GM19455 (cell line): ENCODE data around the gene SPAG7.

Experiments used
- ATAC-seq: cut with Tn5 transposase; IDR thresholded peaks from one replicate; pipeline ENCODE4 v1.9.1; 2021; ENCODE audit not compliant: unreplicated experiment

Gene SPAG7, protein sequence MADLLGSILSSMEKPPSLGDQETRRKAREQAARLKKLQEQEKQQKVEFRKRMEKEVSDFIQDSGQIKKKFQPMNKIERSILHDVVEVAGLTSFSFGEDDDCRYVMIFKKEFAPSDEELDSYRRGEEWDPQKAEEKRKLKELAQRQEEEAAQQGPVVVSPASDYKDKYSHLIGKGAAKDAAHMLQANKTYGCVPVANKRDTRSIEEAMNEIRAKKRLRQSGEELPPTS

DNA sequence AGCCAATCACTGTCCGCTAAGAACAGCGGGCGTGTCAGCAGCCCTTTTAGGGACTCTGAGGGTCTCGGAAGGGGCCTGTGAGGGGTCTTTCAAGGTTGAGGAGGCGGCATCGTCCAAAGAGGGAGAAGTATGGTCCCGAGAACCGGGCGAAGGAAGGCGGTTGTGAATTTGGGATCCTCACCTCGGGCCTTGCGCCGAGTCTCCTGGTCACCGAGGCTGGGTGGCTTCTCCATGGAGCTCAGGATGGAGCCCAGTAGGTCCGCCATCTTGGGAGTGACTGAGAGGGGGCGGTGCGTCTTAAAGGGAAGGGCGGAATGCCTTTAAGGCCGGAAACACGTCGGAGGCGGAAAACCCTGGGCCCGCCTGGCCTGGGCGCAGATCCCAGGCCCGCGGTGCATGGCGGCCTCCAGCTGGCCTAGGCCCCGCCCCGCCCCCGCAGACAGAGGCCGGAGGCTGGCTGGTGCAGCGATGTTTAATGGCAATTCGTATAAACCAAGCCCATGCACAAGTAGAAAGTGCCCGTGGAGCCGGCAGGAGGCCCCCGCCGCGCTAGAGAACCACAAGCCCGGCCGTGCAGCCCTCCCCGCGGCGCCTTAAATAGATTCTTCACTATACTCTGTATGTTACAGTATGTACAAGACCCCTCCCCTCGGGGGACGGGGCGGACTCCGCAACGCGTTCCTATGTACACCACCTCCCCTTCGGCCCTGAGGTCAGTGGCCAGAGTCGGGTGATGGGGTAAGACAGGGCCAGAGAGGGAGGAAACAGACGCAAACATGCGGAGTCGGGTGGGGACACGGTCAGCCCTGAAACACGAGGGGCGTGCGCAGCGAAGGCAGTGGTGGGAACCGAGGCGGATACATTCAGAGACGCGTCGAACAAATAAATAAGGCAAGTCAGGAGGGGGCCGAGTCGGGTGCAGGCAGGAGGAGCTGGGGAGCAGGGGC lies at the start of gene SPAG7:
Gene SPAG7 (minus strand): TSS at position 279 of the 947 bp plus-strand sequence. CDS start 13 bp downstream, at position 266.
- ATAC-seq: peak; percentile 52

DNA sequence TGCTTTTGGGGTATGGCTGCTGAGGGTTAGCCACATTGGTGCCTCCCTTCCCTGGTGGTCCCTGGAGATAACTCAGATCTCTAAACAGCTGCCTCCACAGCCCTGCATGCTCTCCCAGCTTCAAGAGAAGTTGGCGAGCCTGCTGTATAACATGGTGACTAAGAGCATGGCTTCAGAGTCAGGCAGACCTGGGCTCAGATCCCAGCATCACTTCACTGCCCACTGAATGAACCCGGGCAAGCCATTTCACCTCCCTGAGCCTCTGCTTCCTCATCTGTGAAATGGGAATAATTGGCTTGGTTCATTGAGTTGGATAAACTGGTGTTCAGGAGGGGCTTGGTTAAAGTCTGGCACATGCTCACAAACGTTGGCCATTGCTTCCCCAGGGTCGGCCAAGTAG lies 46.7 kb upstream of the SPAG7 start:
- no peak for ATAC-seq

DNA sequence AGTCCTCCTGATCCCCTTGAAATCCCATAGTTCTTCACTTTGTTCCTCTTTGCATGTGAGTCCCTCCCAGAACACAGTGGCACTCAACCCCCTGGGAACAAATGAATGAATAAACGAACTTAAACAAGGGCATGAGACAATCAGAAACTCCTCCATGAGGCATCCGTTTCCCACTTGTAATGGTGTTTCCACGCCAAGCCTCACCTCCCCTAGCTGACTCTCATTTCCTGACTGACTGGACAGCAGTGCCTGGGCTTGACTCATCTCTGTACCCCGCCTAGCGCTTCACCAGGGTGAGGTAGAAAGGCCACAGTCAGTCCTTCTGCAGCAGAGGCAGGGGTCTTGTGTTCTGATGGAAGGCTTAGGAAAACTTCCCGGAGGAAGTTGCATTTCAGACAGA lies 44.3 kb upstream of the SPAG7 start:
- ATAC-seq: no peak

DNA sequence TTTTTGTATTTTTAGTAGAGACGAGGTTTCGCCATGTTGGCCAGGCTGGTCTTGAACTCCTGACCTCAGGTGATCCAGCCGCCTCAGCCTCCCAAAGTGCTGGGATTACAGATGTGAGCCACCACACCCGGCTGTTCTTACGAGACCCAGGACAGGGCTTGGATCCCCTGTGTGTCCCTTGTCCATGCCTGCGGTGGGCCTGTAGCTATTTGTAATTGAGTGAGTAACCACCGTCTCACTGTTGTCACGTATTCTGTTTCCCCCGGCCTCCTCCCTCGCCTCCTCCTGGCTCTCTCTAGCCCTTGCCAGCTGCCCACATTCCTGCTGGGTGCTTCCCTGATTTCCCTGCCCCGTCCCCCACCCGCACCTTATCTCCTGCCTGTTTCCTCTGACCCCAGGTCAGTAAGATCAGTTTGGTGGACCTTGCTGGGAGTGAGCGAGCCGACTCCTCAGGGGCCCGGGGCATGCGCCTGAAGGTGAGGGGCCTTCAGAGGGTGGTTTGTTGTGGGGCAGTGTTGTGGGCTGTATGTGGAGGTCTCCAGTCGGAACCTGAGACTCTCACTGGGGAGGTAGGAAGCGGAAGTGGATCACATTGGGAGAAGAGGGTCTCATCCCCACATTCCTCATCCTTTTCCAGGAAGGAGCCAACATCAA lies 35.7 kb upstream of the SPAG7 start:
- no peak for ATAC-seq

DNA sequence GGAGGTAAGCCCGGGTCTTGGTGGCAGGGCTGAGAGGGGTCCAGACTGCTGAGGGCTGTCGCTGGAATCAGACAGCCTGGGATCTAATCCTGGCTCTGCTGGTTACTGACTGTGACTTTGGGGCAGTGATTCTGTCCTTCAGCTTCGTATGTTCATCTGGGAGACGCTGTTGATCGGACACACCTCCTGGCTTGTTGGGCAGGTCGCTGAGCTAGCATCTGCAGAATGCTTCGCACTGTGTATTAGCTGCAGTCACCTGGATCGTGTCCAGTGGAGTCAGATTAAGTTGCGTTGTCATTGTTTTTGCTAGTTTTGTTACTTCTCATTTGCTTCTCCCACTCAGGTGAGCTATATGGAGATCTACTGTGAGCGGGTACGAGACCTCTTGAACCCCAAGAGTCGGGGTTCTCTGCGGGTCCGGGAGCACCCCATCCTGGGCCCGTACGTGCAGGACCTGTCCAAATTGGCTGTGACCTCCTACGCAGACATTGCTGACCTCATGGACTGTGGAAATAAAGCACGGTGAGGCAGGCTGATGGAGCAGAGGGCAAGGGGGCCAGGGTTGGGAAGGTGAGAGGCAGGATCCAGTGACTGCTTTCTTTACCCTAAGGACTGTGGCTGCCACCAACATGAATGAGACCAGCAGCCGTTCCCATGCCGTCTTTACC lies 34.6 kb upstream of the SPAG7 start:
- ATAC-seq: no peak

DNA sequence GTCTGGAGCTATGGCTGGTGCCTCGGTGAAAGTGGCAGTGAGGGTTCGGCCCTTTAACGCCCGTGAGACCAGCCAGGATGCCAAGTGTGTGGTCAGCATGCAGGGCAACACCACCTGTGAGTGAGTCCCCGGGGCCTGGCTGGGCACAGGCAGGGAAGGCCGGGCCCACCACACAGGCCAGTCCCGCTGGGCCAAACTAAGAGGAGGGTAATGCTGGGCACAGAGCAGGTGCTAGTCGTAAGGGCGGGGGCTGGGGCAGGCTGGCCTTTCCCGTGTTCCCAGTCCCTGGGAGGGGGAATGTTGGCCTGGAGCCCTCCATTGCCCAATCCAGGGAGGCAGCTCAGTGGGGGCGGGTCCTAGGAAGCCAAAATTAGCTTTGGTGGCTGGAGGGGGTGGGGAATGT lies 32.6 kb upstream of the SPAG7 start:
- no peak for ATAC-seq

DNA sequence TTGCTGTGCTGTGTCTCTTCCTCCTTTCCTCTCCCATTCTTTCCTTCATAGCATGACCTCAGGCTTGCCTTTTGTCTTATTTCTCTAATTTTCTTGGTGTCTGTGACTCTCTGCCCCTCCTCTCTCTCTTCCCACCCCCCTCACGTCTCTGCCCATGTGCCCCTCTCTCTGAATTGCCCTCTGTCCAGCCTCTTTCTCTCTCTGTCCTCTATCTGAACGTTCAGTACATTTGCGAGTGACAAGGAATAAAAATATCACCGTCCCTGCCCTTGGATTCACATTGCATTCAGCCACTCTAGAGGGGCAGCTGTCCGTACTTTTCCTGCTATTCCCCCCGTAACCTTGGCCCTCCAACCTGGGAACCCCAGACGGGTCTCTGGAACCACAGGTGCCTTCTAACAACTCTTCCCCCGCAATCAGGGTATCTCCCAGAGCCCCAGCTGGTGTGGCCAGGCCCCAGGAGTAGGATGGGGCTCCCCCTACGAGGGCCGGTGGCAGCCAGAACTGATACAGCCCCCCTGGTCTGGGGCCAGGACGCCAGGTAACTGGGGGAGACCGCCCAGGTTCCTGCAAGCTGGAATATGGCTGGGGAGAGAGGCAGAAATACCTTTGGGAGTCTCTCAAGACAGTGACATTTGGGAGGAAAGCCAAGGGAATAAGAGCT lies 31.9 kb upstream of the SPAG7 start:
- no peak for ATAC-seq

DNA sequence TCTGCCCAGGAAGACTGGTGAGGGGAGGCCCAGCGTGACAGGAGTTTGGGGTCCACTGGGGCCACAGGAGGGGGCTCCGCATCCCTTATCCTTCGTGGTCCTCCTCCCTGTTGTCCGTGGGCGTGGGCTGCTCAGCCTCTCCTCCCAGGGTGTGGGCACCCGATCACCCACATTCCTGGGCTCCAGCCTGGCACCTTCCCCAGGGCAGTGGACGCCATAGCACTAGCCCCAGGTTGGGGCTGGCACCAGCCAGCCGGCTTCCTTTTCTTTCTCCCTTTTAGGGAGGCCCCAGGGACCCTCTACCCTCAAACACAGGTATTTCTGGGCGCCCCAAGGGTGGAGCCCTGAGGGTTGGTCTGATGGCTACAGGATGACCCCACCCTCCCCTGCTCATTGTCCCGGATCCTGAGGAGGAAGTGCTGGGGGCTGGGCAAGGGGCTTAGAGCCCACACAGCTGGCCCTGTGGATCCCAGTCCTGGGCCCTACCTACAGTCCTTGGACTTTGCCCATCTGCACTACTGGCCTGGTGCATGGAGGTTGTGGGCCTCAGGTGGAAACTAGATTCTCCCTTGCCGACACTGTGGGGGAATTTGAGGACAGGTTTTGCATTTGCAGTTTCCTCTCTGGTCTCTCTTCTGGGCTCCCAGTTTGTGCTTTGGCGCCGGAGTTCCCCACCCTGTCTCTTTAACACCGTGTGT lies 31.3 kb upstream of the SPAG7 start:
- ATAC-seq: no peak

DNA sequence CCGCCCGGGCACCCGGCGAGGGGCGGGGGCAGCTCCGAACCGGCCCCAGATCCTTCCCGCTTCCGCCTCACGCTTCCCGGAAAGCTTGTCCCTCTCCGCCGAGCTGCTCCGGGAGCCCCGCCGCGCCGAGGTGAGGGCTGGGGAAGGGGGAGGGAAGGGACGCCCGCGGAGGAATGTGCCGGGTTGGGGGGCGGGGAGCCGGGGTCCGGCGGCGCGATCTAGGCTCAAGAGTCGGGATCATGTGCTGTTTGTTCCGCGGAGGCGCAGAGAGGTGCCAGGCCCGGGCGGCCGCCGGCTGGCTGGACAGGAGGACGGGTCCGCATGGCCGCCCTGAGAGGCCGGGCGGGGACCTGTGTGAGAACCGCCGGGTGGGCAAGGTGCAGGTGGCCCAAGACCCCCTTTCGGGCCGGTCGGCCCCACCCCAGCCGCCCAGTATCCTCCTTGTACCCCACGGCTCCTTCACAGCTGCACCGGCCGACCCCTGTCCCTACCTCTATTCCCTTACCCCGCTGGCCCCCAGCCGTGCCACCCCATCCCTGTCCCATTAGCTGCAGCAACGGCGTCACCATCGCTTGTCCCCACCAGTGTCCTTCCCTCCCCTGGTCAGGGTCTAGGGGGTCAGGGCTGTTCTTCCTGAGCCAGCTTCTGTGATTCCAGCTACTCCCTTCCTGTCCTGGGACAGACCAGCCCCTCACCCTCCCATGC lies 30.6 kb upstream of the SPAG7 start:
- peak; percentile 9 for ATAC-seq

DNA sequence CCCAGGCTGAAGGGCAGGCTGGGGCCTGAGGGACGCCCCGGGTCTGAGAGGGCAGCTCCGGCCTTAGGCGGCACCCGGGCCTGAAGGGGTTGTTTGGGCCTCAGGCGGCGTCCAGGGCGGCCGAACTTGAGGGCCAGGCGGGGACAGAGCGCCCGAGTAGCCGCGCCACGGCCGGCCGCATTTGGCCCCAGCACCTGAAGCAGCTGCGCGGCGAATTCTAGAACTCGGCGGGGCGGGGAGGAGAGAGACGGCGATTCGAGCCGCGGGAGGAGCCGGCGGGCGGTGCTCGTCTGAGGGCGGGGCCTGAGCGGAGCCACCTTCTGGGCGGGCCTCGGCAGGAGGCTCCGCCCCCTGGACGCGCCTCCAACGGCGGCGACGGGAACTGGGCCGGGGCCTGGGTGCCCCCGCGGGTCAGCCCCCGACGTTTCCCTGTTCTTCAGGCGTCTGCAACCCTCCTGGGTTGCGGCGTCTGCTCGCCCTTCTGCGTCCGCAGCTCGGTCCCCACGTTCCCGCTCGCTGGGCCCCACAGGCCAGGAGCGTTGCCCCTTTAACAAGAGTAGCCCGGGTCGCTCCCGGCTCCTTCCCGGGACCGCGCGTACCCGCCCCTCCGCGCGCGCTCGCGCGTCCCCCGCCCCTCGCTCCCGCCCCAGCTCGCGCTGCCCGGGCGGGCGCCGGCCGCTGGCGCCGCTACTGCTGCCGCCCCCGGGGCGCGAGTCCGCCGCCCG lies 29.8 kb upstream of the SPAG7 start, which contains the start of the genes INCA1 and KIF1C:
Gene INCA1 (minus strand): TSS at position 221 of the 725 bp plus-strand sequence. CDS start 3,085 bp downstream, outside the sequence.
Gene KIF1C (plus strand): TSS at position 649 of the 725 bp plus-strand sequence. CDS start 2,297 bp downstream, outside the sequence.
- peak; percentile 85 for ATAC-seq

DNA sequence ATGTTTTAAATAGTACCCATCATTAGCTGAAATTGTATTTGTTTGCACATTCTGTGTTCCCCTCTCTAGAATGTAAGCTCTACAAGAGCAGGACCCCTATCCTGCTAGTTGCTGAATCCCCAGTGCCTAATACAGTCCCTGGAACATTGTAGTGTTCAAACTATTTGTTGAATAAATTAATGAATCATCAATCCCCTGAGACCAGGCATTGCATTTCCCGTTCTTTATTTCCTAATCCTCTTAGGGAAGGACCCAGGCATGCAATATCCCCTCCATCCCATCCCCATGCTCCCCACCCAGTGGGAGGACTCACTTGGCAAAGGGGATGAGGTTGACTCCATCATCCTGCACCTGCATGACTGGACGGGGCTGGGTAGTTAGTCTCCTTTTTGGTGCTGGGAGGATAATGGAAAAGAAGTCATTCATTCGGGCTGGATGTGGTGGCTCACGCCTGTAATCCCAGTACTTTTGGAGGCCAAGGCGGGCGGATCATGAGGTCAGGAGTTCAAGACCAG lies 26.5 kb upstream of the SPAG7 start:
- no peak for ATAC-seq

DNA sequence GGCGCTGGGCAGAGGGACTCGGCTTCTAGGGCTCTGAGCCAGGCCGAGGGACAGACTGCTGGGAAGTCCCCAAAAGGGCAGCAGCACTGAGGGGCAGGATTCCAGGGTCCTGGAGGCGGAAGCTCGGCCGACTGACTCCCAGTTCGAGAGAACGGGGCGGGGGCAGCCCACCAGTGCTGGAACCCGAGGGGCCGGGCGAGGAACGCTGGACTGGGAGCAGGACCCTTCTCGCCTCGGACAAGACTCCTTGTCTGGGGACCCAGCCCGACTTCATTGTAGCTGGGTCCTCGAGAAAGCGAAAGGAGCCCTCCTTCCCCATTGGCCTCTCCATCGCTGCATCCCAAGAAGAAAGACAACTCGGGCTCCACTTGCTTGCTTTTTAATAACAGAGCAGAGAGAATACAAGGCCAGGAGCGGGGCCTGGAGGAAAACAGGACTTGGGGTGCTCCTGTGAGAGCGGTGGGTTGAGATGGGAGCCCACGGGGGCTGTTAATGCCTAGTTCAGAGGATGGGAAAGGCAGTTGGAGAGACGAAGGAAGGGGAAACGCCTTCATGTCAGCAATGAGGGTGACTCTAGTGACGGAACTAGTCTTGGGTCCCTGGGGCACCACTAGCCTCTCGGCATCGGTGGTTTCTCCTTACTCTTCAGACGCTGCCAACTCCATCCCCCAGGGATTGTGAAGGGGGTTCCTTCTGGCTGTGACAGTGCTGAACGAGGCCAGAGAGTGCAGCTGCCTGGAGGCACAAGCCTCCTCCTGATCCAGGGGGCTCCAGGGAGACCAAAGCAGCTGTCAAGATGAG lies 20.4 kb upstream of the SPAG7 start:
- ATAC-seq: no peak

DNA sequence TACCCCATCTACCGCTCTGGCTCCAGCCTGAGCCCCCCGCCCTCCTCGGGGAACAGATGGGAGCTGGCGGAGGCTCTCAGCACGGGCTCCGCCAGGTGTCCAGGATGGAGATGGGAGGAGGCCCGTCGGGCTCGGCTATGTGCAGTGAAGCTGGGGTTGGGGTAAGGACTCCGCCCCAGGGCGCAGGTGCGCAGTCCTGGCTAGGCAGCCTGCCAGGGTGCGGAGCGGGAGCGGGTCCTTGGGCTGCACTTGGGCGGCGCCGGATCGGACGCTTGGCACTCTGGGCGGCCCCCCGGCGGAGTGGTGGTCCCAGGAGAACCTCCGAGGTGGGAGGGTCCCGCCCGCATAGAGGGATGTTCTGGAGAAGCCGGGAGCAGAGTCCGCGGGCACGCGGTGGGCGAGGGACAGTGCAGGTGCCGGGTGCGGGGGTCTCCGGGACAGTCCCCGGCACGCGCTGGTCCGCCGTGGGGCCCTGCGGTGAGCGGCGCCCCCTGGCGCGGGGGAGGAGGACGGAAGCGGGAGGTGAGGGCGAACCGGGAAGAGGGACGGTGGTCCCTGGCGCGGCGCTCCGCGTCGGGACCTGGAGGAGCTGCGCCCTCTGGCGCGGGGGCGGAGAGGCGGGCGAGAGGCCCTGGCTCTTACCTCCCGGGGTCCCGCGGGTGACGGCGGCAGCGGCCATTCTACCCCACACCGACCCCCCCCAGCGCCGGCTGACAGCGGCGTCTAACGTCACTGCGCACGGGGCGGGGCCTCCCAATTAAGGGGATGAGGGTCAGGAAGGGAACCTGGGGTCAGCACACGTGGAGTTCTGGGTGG lies 19.5 kb upstream of the SPAG7 start, which contains the start of gene CAMTA2:
Gene CAMTA2 (minus strand): TSS at position 725 of the 816 bp plus-strand sequence. CDS start 1,453 bp downstream, outside the sequence.
- ATAC-seq: peak; percentile 59

DNA sequence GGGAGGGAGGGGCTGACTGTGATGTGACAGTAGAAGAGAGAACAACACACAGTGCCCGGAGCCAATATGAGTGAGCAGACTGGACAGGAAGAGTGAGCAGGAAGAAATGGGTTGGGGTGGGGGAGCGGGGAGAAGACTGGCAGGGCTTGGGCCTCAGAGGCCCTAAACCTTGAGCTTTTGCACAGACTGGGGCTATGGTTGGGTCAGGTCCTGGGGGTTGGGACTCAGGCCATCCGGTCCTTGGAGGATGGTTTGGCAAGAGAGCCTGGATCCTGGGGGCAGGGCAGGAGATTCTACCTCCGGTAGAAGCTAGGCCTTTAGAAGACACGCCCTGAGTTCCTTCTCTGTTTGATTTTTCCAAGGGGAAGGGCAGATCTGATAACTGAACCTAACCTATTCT lies 18.8 kb upstream of the SPAG7 start:
- no peak for ATAC-seq

DNA sequence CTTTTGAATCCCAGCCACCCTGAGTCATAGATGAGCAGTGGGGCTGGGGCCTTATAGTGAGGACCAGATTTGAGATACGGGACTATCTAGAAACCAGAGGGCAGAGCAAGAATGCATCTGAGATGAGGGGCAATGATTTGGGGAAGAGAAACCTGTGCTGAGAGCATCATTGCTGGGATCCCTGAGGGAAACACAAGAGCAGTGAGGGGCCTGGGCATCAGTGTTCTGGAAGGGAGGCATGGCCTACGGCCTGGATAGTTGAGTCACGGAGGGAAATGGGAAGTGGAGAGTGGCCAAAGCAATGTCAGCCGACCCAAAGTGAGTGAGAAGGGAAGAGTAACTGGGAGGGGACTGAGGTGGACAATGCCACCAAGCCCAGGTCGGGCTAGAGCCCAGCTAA lies 14.7 kb upstream of the SPAG7 start:
- ATAC-seq: no peak

DNA sequence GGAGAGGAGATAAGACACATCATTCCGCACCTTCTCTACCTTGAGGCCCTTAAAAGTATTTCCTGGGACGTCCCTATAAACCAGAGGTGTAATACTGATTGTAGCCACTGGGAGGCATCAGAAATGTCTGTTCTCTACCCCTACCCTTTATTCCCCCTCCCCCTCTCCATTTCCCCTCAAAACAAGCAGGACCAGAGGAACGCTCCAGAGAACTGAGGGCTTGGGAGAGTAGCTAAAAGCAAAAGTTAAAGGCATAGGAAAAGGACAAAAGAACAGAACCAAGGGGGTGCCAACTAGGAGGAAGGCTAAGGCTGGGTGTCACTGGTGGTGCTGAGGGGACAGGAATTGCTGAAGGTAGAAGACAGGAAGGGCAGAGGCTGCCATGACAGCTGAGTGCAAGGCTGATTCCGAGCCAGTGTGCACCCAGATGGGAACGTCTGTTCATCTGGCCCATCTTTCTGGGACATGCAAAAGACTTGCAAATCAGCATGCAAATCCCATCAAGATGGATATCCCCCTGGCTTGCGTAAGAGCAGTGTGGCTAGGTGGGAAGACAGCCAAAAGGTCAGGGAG lies 13.1 kb upstream of the SPAG7 start:
- no peak for ATAC-seq
